H1 (cell line): ENCODE results near the gene PRKCA. TPM values are rescaled to one million over a fixed set of nuclear protein-coding genes. Genes with fewer than 3 reads are reported as not detected.

ENCODE experiments used
- CTCF ChIA-PET: fragments of 300-600 bp; sonication (Branson Sonifier 250); formaldehyde crosslinking; loops from one replicate; lab custom pipeline; 2021; ENCODE audit not compliant: partially characterized antibody; lab: Charles Lee
- POLR2A ChIA-PET: fragments of 300-600 bp; sonication (Branson Sonifier 250); formaldehyde crosslinking; loops from one replicate; lab custom pipeline; 2021; ENCODE audit warnings: inconsistent platforms; ENCODE audit not compliant: partially characterized antibody; lab: Charles Lee
- DNase-seq, 2 experiments: peaks; one replicate each; pipeline versions ENCODE4 v3.0.0 to v3.0.0-alpha.2; 2010 to 2022; ENCODE audit warnings: low spot score in 2 of 2, low read depth in 1 of 2, mixed read lengths in 1 of 2
- FAIRE-seq: peaks from 2 replicates; lab custom pipeline; 2011; peaks lifted over from hg19 to GRCh38; lab: Jason Lieb, UNC
- H2AFZ ChIP-seq: 2 replicates; pipeline ENCODE4 v1.8.1; 2012; ENCODE audit warnings: low read length, inconsistent platforms
- H2AK5ac ChIP-seq: 2 replicates; pipeline ENCODE4 v1.6.1; 2013; ENCODE audit warnings: low read depth, low read length
- H2BK120ac ChIP-seq: replicated peaks from 2 replicates; pipeline ENCODE3; 2013; ENCODE audit warnings: low read depth, low read length, inconsistent platforms
- H2BK12ac ChIP-seq: 2 replicates; pipeline ENCODE4 v1.6.1; 2013; ENCODE audit warnings: low read depth, low read length
- H2BK15ac ChIP-seq: 2 replicates; pipeline ENCODE4 v1.6.1; 2013; ENCODE audit warnings: low read length
- H2BK20ac ChIP-seq: 2 replicates; pipeline ENCODE4 v1.6.1; 2013; ENCODE audit warnings: low read length
- H2BK5ac ChIP-seq: 2 replicates; pipeline ENCODE4 v1.6.1; 2013; ENCODE audit warnings: low read depth, low read length
- H3K14ac ChIP-seq: 2 replicates; pipeline ENCODE4 v1.6.1; 2013; ENCODE audit warnings: inconsistent platforms; ENCODE audit not compliant: insufficient read length
- H3K18ac ChIP-seq: 2 replicates; pipeline ENCODE4 v1.6.1; 2013; ENCODE audit warnings: low read length; ENCODE audit errors: extremely low read depth
- H3K23ac ChIP-seq: 2 replicates; pipeline ENCODE4 v1.6.1; 2013; ENCODE audit warnings: inconsistent platforms; ENCODE audit not compliant: insufficient read length
- H3K23me2 ChIP-seq: 2 replicates; pipeline ENCODE4 v1.6.1; 2013; ENCODE audit warnings: low read depth, low read length
- H3K27ac ChIP-seq: 2 replicates; pipeline ENCODE4 v1.6.1; 2011; ENCODE audit warnings: low read depth, low read length, inconsistent platforms
- H3K27me3 ChIP-seq, 4 experiments: replicated peaks in 1 of 4; 1 replicate in 1 of 4; 2 replicates in 3 of 4; pipeline versions ENCODE4 v1.6.1 to v1.8.1; 2011 to 2013; ENCODE audit warnings: low read length in 3 of 4, mild to moderate bottlenecking in 3 of 4, inconsistent platforms in 2 of 4, mixed read lengths in 2 of 4, moderate library complexity in 1 of 4; ENCODE audit not compliant: control insufficient read depth in 3 of 4, insufficient read depth in 3 of 4; ENCODE audit errors: extremely low read depth in 1 of 4
- H3K36me3 ChIP-seq, 4 experiments: 2 replicates each; pipeline versions ENCODE4 v1.6.1 to v1.8.1; 2011 to 2013; ENCODE audit warnings: mild to moderate bottlenecking in 4 of 4, low read length in 3 of 4, moderate library complexity in 2 of 4, control low read depth in 1 of 4, inconsistent platforms in 1 of 4; ENCODE audit not compliant: insufficient read depth in 4 of 4, control insufficient read depth in 2 of 4
- H3K4ac ChIP-seq: replicated peaks from 2 replicates; pipeline ENCODE3; 2013; ENCODE audit warnings: low read length, low read depth, mixed read lengths, inconsistent platforms; ENCODE audit not compliant: insufficient read length
- H3K4me1 ChIP-seq, 4 experiments: replicated peaks in 1 of 4; 1 replicate in 1 of 4; 2 replicates in 3 of 4; pipeline versions ENCODE4 v1.6.1 to v1.8.1; 2011 to 2013; ENCODE audit warnings: low read length in 3 of 4, inconsistent platforms in 2 of 4, mixed read lengths in 1 of 4; ENCODE audit not compliant: insufficient read depth in 4 of 4, control insufficient read depth in 3 of 4
- H3K4me2 ChIP-seq, 2 experiments: 2 replicates each; pipeline versions ENCODE4 v1.6.1 to v1.8.1; 2011 to 2013; ENCODE audit warnings: low read depth in 2 of 2, low read length in 2 of 2, control low read depth in 1 of 2, inconsistent platforms in 1 of 2, mild to moderate bottlenecking in 1 of 2; ENCODE audit not compliant: insufficient read depth in 1 of 2
- H3K4me3 ChIP-seq, 4 experiments: fragments of 200-600, 300-600 bp in 1 of 4; sonication (generic), shearing (Covaris generic), sonication (Bioruptor Twin) in 1 of 4; 2 replicates each; pipeline versions ENCODE4 v1.5.1 to v1.8.1; 2011 to 2016; ENCODE audit warnings: low read length in 4 of 4, low read depth in 3 of 4, control low read depth in 2 of 4, inconsistent platforms in 2 of 4, mild to moderate bottlenecking in 2 of 4, mixed read lengths in 1 of 4, moderate library complexity in 1 of 4; ENCODE audit not compliant: insufficient read depth in 2 of 4; ENCODE audit errors: extremely low read depth in 1 of 4
- H3K56ac ChIP-seq: replicated peaks from 2 replicates; pipeline ENCODE3; 2013; ENCODE audit warnings: low read depth, mild to moderate bottlenecking, mixed read lengths, low read length, inconsistent platforms; ENCODE audit not compliant: insufficient read length
- H3K79me1 ChIP-seq: 2 replicates; pipeline ENCODE4 v1.6.1; 2013; ENCODE audit warnings: low read depth, low read length, control low read depth
- H3K79me2 ChIP-seq, 2 experiments: 2 replicates each; pipeline versions ENCODE4 v1.6.1 to v1.8.1; 2012 to 2013; ENCODE audit warnings: low read length in 2 of 2, mild to moderate bottlenecking in 2 of 2, inconsistent platforms in 1 of 2; ENCODE audit not compliant: insufficient read depth in 2 of 2, control insufficient read depth in 1 of 2
- H3K9ac ChIP-seq, 4 experiments: replicated peaks in 1 of 4; 1 replicate in 1 of 4; 2 replicates in 3 of 4; pipeline versions ENCODE4 v1.6.1 to v1.8.1; 2011 to 2013; ENCODE audit warnings: low read depth in 3 of 4, low read length in 3 of 4, control low read depth in 2 of 4, mild to moderate bottlenecking in 2 of 4, moderate library complexity in 2 of 4, inconsistent platforms in 1 of 4; ENCODE audit errors: extremely low read depth in 1 of 4
- H3K9me3 ChIP-seq, 2 experiments: 2 replicates each; pipeline versions ENCODE4 v1.6.1 to v1.8.1; 2012 to 2013; ENCODE audit warnings: mild to moderate bottlenecking in 2 of 2, moderate library complexity in 2 of 2, control low read depth in 1 of 2, inconsistent platforms in 1 of 2, low read depth in 1 of 2, low read length in 1 of 2, mixed read lengths in 1 of 2; ENCODE audit not compliant: insufficient read depth in 2 of 2
- H4K20me1 ChIP-seq, 2 experiments: replicated peaks in 1 of 2; 2 replicates each; pipeline versions ENCODE3 to v1.8.1; 2011 to 2013; ENCODE audit warnings: inconsistent platforms in 2 of 2, low read length in 2 of 2, mild to moderate bottlenecking in 1 of 2; ENCODE audit not compliant: insufficient read depth in 2 of 2, control insufficient read depth in 1 of 2
- H4K5ac ChIP-seq: 2 replicates; pipeline ENCODE4 v1.6.1; 2013; ENCODE audit warnings: low read length, low read depth, mixed read lengths, inconsistent platforms; ENCODE audit not compliant: insufficient read length
- H4K8ac ChIP-seq: 2 replicates; pipeline ENCODE4 v1.8.0; 2013; ENCODE audit warnings: mild to moderate bottlenecking, moderate library complexity, low read length, inconsistent platforms; ENCODE audit not compliant: insufficient read depth; ENCODE audit errors: extremely low read depth
- H4K91ac ChIP-seq: replicated peaks from 2 replicates; pipeline ENCODE3; 2013; ENCODE audit warnings: low read length, mixed read lengths, inconsistent platforms; ENCODE audit not compliant: insufficient read length
- POLR2AphosphoS5 ChIP-seq: IDR thresholded peaks from 2 replicates; pipeline ENCODE4 v1.6.1; 2011; ENCODE audit warnings: low read depth, low read length
- WGBS, 2 experiments: shearing (Covaris generic) in 1 of 2; methylation state at CpG; one replicate each; pipeline versions ENCODE4 v1.1.6 to v1.1.7; 2013 to 2015; ENCODE audit warnings: low lambda C conversion rate in 2 of 2, mixed read lengths in 2 of 2, inconsistent platforms in 1 of 2, low coverage in 1 of 2, missing lambda C conversion rate in 1 of 2; ENCODE audit not compliant: insufficient replicate concordance in 2 of 2, insufficient coverage in 1 of 2, insufficient read length in 1 of 2; ENCODE audit errors: extremely low coverage in 1 of 2, missing lambda C conversion rate in 1 of 2; 5-methylcytosine and 5-hydroxymethylcytosine counted together
- polyA plus RNA-seq, 7 experiments: library from polyadenylated mRNA; depleted of rRNA in 3 of 7; stranded (reverse) in 5 of 7; unstranded in 2 of 7; fragments of >200 nt in 5 of 7; fragments of 200-250 nt in 2 of 7; gene quantifications; 1 replicate in 5 of 7; 2 replicates in 1 of 7; 4 replicates in 1 of 7; pipeline versions ENCODE4 v1.2.1 to v1.2.3, GENCODE V29; 2011 to 2013; ENCODE audit warnings: missing spikeins in 2 of 7, mixed read lengths in 2 of 7
- total RNA-seq: library from RNA; stranded (reverse); fragmentation: NEBNext Ultra II Directional; extraction: Animal tissue kit (Norgen Biotek cat#: 25700); gene quantifications from 2 replicates; pipeline ENCODE4 v1.2.1, GENCODE V29; 2021

The PRKCA gene
- total and polyA plus RNA-seq, 2 of the 8 experiments (the other 6 are each of a cell fraction or from before 2014, with no cell fraction given) = 5.8 to 17.8 TPM

GRCh38 chr17:66524877-66525276 lies 222.5 kb downstream of the PRKCA start:
- Histone ChIP-seq H3K9me3 (no peaks in the 10 kb centered on the region), H2AK5ac (no peak overlapping the region), H3K4me2 (no peak overlapping the region), H2BK20ac (no peak overlapping the region), H4K91ac (no peak overlapping the region), H3K56ac (no peak overlapping the region), H2BK5ac (no peak overlapping the region), H3K23ac (no peak overlapping the region), H3K23me2 (no peaks in the 10 kb centered on the region), H4K20me1 (no peaks in the 10 kb centered on the region), H2AFZ (no peak overlapping the region), H3K79me2 (no peaks in the 10 kb centered on the region), H3K18ac (no peak overlapping the region), H3K14ac (no peak overlapping the region), H2BK15ac (no peak overlapping the region), H3K36me3 (no peaks in the 10 kb centered on the region), H4K8ac (no peak overlapping the region), H3K4me1 (peaks cover 0 to 4% (median 2%) of the 10 kb centered on the region in 4 experiments; a peak in 4 of 7 replicates), H3K9ac (no peak overlapping the region), H3K27ac (no peak overlapping the region), H3K4ac (no peak overlapping the region), H3K27me3 (no peaks in the 10 kb centered on the region), H3K79me1 (peaks cover 2% of the 10 kb centered on the region; the same call in 1 of the 2 replicates), H4K5ac (no peak overlapping the region), H3K4me3 (no peak overlapping the region), H2BK12ac (no peak overlapping the region), H2BK120ac (no peak overlapping the region)
- no peak for TF ChIP-seq POLR2AphosphoS5
- DNase-seq (no peak), FAIRE-seq (no peak)
- CTCF ChIA-PET = interaction anchor here (0.6 to 0.9 kb wide), 2 partner anchors 33 to 1836 kb away, joined by 3 read pairs; no protein-coding TSS in a partner anchor
- WGBS, 2 experiments = 81% methylated on average over 2 of the region's 2 CpGs; no CpG with 5 or more reads in 1 of the 2 experiments
- POLR2A ChIA-PET = interaction anchor here (1.7 kb wide), 1 partner anchor 13 kb away, joined by 4 read pairs; no protein-coding TSS in a partner anchor
